Activated CD8-positive, alpha-beta T cell treated with anti-CD3 and anti-CD28 coated beads for 36 hours (primary cell): Measurements from ENCODE around the gene IRX2. TPM values are rescaled to one million over a fixed set of nuclear protein-coding genes. Genes with fewer than 3 reads are reported as not detected.

Source experiments
- ATAC-seq: fragments of 200-7000 bp; cut with Tn5 transposase; one replicate; pipeline ENCODE4 v1.10.0; 2021; ENCODE audit warnings: mild to moderate bottlenecking, moderate library complexity
- CTCF ChIA-PET: fragments of 350-600 bp; sonication (Branson Sonifier 250); formaldehyde crosslinking; loops from one replicate; lab custom pipeline; 2021; ENCODE audit warnings: antibody characterized with exemption; lab: Charles Lee
- POLR2A ChIA-PET: fragments of 350-600 bp; sonication (Branson Sonifier 250); formaldehyde crosslinking; loops from one replicate; lab custom pipeline; 2021; ENCODE audit warnings: antibody characterized with exemption; lab: Charles Lee
- DNase-seq: peaks from one replicate; pipeline ENCODE4 v3.0.0-alpha.2; 2020
- H3K27ac Mint-ChIP-seq: one replicate; pipeline ENCODE4 v1.8.0; 2021; ENCODE audit warnings: mild to moderate bottlenecking, mixed read lengths
- H3K27me3 Mint-ChIP-seq: one replicate; pipeline ENCODE4 v1.8.0; 2021; ENCODE audit warnings: mixed read lengths
- H3K36me3 Mint-ChIP-seq: one replicate; pipeline ENCODE4 v1.8.0; 2021; ENCODE audit warnings: low read depth, mixed read lengths
- H3K4me1 Mint-ChIP-seq: one replicate; pipeline ENCODE4 v1.8.0; 2021; ENCODE audit warnings: low read depth, mixed read lengths
- H3K4me3 Mint-ChIP-seq: one replicate; pipeline ENCODE4 v1.8.0; 2021; ENCODE audit warnings: mild to moderate bottlenecking, moderate library complexity, mixed read lengths
- H3K9me3 Mint-ChIP-seq: one replicate; pipeline ENCODE4 v1.8.0; 2021; ENCODE audit warnings: mixed read lengths
- CTCF ChIP-seq: fragments of 200-600 bp; IDR thresholded peaks from one replicate; pipeline ENCODE4 v1.8.0; 2022; ENCODE audit warnings: antibody characterized with exemption, mild to moderate bottlenecking
- intact Hi-C: fragments of 100-400 bp; cut with micrococcal nuclease; formaldehyde crosslinking; loops from one replicate; pipeline ENCODE4 v1.10.0; 2022
- total RNA-seq, 2 experiments: library from RNA; stranded (reverse); gene quantifications; one replicate each; pipeline ENCODE4 v1.2.3, GENCODE V29; 2021

The IRX2 gene
- total RNA-seq, 2 experiments from 2014 or later = not detected

GRCh38 chr5:2724831-2725230 lies 26.6 kb downstream of the IRX2 start:
- ChIA-PET CTCF (no interaction called here), POLR2A (no interaction called here)
- no peak for DNase-seq
- no peak overlapping the region for H3K27ac Mint-ChIP-seq
- H3K9me3 Mint-ChIP-seq = no peaks in the 10 kb centered on the region
- TF ChIP-seq CTCF = no peak
- H3K36me3 Mint-ChIP-seq = no peaks in the 10 kb centered on the region
- H3K4me3 Mint-ChIP-seq = no peak overlapping the region
- no peak for ATAC-seq
- no peaks in the 10 kb centered on the region for H3K4me1 Mint-ChIP-seq
- H3K27me3 Mint-ChIP-seq = peaks cover 2% of the 10 kb centered on the region
- intact Hi-C loops = no loop called here

- no peak overlapping the region for H3K27ac Mint-ChIP-seq
- ATAC-seq (no peak), DNase-seq (no peak)
- ChIA-PET CTCF (no interaction called here), POLR2A (no interaction called here)
- TF ChIP-seq CTCF = no peak
- H3K9me3 Mint-ChIP-seq = no peaks in the 10 kb centered on the region
- peaks cover 2% of the 10 kb centered on the region for H3K27me3 Mint-ChIP-seq
- H3K36me3 Mint-ChIP-seq = no peaks in the 10 kb centered on the region
- no peak overlapping the region for H3K4me3 Mint-ChIP-seq
- H3K4me1 Mint-ChIP-seq = no peaks in the 10 kb centered on the region
- intact Hi-C loops = no loop called here
Observed at GRCh38 chr5:2724031-2724581, 27.4 kb downstream of the IRX2 start.

- TF ChIP-seq CTCF = no peak
- H3K4me3 Mint-ChIP-seq = no peak overlapping the region
- POLR2A ChIA-PET = no interaction called here
- CTCF ChIA-PET = no interaction called here
- no peaks in the 10 kb centered on the region for H3K36me3 Mint-ChIP-seq
- no peaks in the 10 kb centered on the region for H3K4me1 Mint-ChIP-seq
- no peak for DNase-seq
- no peaks in the 10 kb centered on the region for H3K9me3 Mint-ChIP-seq
- H3K27ac Mint-ChIP-seq = no peak overlapping the region
- peaks cover 2% of the 10 kb centered on the region for H3K27me3 Mint-ChIP-seq
- ATAC-seq = no peak
- intact Hi-C loops = no loop called here
Observed at GRCh38 chr5:2722901-2723300, 28.6 kb downstream of the IRX2 start.

GRCh38 chr5:2721385-2722138 lies 29.9 kb downstream of the IRX2 start:
- no peaks in the 10 kb centered on the region for H3K36me3 Mint-ChIP-seq
- H3K4me3 Mint-ChIP-seq = no peak overlapping the region
- no peak for DNase-seq
- no peaks in the 10 kb centered on the region for H3K4me1 Mint-ChIP-seq
- H3K27me3 Mint-ChIP-seq = peaks cover 2% of the 10 kb centered on the region
- no peak for ATAC-seq
- TF ChIP-seq CTCF = no peak
- H3K27ac Mint-ChIP-seq = no peak overlapping the region
- intact Hi-C loops = no loop called here
- no peaks in the 10 kb centered on the region for H3K9me3 Mint-ChIP-seq
- ChIA-PET POLR2A (no interaction called here), CTCF (no interaction called here)

GRCh38 chr5:2719332-2719731 lies 32.1 kb downstream of the IRX2 start:
- Mint-ChIP-seq H3K4me3 (no peak overlapping the region), H3K27ac (no peak overlapping the region), H3K4me1 (no peaks in the 10 kb centered on the region), H3K27me3 (peaks cover 2% of the 10 kb centered on the region), H3K36me3 (no peaks in the 10 kb centered on the region), H3K9me3 (no peaks in the 10 kb centered on the region)
- intact Hi-C loops = no loop called here
- DNase-seq (no peak), ATAC-seq (no peak)
- CTCF ChIA-PET = no interaction called here
- no peak for TF ChIP-seq CTCF
- POLR2A ChIA-PET = no interaction called here
